Head of caudate nucleus (tissue), 42 donors: ENCODE measurements around the gene KDM4B.
A peak's percentile ranks its signal among the peaks of the same experiment; 100 is the strongest.
"Not testable (repeated sequence)": the region's sequence is repeated elsewhere in the genome, so short reads cannot be mapped to it uniquely, and the experiment has no call there.

Experiments
- DNase-seq, 42 donors: peaks; one replicate each; pipeline versions ENCODE4 v3.0.0 to v3.0.0-alpha.2; 2020 to 2021; ENCODE audit warnings: mixed read lengths in 7 of 42
- intact Hi-C: fragments of 100-400 bp; cut with DNase I; formaldehyde crosslinking; loops from one replicate; pipeline ENCODE4 v1.15.0; 2022

Gene KDM4B

DNA sequence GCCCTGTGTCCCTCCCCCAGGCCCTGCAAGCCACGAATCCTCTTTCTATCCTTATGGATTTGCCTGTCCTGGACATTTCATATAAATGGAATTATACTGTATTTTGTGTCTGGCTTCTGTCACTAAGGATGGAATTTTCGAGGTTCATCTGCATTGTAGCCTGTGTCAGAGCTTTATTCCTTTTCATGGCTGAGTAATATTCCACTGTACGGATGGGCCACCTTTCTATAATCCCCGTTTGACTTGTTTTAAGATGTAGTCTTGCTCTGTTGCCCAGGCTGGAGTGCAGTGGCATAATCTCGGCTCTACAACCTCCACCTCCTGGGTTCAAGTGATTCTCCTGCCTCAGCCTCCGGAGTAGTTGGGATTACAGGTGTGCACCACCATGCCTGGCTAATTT is 3.9 kb upstream of the KDM4B start:
- DNase-seq: no peak
- intact Hi-C loops: loop anchor here (5.0 kb wide), 1 partner anchor 67 kb away; no protein-coding TSS in a partner anchor

DNA sequence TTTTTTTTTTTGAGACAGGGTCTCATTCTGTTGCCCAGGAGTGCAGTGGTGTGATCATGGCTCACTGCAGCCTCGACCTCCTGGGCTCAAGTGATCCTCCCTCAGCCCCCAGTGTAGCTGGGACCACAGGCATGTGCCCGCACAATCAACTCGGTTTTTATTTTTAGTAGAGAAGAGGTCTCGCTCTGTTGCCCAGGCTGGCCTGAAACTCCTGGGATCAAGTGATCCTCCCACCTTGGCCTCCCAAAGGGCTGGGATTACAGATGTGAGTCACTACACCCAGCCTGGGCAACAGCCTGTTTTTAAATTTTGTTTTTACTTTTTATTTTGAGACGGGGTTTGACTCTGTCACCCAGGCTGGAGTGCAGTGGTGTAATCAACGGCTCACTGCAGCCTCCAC is 2.3 kb upstream of the KDM4B start:
- DNase-seq: no peak
- intact Hi-C loops: loop anchor here (5.0 kb wide), 1 partner anchor 66 kb away; no protein-coding TSS in a partner anchor

DNA sequence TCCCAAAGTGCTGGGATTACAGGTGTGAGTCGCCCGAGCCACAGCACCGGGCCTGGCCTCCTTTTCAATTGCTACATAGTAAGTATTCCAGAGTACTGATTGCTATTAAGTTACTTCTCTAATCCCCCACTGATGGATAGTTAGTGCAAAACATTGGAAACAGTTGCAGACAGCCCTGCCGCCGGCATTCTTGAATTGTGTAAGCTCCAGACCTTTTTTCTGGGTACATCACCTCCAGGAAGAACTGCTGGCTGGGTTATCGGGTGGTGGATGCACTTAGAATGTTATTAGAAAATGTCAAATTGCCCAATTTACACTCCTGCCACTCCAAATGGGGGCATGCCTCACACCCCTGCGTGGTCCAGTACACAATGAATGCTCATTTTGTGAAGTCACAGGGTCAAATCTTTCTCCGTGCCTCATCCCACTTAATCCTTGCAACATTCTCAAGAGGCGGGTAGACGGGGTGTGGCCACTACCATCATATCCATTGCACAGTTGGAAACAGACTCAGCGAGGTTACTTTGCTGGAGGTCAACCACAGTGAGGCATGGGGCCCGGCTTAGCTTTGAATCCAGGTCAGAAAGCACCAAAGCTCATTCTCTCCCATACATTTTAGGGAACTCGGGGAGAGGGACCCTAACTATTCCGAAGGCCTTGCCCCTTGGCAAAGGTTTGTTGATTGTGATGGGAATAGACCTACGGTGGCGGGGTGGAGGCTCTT is 1.0 kb upstream of the KDM4B start:
- peak in 1 of 42 donors; percentile 14 for DNase-seq
- intact Hi-C loops: loop anchor here (5.0 kb wide), 1 partner anchor 64 kb away; no protein-coding TSS in a partner anchor

DNA sequence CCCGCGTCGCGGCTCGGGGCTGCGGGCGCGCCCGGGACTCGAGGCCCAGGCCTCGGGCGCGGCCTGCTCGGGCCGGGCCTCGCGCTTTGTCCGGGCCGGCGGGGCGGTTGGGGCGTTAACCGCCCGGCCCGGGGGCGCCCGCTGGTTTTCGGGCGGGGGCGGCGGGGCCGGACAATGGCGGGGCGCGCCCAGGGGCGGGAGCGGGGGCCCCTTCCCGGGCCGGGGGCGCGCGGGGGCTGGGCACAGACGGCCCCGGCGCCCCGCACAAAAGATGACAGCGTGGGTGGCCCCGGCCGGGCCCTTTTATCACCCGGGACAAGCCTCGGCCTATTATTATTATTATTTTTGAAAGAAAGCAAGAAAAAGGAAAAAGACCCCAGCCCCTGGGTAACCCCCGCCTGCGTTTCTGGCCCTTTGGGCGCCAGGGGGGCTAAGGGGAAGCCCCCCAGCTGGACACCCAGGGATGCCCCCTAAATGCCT is 419 bp downstream of the KDM4B start:
- intact Hi-C loops: loop anchor here (5.0 kb wide), 1 partner anchor 63 kb away; no protein-coding TSS in a partner anchor
- DNase-seq: no peak

DNA sequence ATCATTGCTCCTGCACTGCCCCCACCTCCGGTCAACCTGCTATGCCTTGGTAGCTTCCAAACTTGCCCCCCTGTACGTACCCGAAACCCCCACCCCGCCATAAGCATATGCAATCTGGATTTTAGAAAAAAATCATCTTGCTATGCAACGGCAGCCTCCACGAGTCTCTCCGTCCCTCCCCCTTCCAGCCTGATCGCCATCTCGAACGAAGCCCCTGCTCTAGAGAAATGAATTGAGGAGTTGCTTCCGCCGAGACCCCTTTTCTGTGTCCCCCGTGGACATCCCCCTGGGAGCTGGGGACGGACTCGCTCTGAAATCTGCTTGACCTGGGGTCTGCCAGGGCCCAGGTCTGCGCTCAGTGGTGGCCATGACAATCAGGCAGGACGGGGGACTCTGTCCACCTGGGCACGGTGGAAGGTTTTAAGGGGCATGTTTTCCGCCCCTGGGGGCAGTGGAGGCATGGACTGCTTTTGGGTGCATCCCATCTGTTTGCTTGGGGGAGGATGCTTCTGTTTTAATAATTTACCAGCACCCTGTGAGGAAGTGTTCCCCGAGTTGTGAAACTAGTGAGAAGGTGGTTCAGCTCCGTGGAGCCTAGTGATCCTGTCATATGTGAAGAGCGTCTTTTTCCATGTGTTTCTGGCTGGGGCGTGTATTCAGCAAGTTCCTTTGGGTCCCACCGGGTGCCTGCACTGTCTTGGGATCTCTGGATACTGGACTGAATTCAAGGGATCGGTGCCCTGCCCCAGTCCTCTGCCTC is 1.0 kb downstream of the KDM4B start:
- DNase-seq: peak in 18 of 42 donors; percentile 20 to 65 (median 39)
- intact Hi-C loops: loop anchor here (5.0 kb wide), 1 partner anchor 62 kb away; no protein-coding TSS in a partner anchor

DNA sequence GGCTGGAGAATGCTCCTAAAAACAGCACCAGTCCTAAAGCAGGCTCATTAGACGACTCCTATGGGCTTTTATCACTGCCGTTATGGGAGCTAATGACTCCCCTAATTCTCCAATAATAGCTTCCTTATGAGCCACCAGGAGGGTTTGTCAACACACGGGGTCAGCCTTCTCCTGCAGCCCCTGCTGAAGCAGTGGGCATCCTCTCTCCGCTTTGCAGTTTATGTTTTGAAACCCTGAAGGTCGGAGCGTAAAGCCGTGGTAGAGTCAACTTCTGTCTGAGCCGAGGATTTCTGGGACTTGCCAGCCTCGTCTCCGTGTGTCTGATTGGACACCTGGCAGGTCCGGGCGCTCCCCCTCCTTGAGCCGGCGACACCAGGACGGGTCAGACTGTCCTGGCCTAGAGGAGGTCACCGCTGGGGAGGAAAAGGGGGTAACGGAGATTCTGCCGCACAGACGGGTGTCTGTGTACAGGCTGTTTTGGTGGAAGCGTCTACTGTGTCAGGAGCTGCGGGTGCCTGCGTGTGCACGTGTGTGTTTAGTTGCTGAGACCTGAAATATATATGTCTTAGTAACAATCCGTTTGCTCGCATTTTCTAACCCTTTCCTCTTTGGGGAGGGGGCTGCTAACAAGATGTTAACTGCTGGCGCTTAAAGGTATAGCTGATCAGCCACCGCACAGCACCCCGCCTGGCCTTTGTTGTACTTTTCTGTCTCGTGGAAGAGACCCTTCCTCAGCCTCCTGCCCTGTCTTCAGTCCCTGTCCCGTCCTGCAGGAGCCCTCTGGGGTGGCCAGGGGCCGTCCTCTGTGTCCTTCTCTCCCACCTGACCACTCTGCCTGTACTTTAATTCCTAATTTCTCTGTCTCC is 1.9 kb downstream of the KDM4B start:
- intact Hi-C loops: no loop called here
- no peak for DNase-seq

DNA sequence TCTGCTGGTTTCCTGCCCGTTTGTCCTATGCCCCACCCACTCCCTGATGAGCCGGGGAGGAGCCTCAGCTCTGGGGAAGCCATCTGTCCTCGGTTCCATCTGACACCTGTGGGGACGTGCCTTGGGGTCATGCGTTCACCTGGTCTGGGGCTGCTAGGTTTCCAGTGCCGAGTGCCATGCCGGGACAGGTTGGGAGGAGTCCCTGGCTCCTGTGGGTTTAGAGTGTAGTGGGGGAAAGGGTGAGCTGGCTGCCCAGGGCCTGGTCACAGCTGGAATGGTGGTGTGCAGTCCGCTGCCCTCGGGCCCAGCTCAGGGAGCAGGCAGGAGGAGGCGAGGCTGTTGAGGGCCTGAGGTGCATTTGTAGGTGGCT is 2.5 kb downstream of the KDM4B start:
- intact Hi-C loops: no loop called here
- DNase-seq: no peak

DNA sequence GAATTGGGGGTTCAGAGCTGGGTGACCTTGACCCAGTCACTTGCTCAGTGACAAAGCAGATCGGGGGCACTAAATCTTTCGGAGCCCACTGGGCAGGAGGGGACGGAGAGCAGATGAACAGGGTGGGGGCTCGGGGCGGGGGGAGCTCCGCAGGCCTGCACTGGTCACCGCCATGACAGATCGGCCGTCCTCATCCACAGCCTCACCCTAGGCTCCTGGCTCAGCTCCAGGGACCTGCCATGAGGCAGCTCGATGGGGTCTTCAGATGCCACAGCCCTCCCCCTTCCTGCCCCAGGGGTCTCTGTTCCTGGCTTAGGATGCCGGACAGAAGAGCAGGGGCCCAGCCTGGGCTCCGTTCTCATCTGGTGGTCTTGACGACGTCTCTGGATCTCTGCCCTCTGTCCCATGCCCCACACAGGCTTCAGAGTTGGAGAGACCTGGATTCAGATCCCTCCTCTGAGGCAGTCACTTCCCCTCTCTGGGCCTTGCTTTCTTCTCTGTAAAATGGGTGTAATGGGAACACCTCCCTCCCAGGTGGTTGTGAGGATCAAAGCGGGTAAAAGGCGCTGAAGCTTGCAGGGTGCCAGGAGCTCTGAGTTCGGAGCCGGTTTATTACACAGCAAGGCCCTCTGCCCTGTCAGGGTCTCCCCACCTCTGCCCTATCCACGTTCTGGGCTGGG is 3.0 kb downstream of the KDM4B start:
- DNase-seq: no peak
- intact Hi-C loops: no loop called here

DNA sequence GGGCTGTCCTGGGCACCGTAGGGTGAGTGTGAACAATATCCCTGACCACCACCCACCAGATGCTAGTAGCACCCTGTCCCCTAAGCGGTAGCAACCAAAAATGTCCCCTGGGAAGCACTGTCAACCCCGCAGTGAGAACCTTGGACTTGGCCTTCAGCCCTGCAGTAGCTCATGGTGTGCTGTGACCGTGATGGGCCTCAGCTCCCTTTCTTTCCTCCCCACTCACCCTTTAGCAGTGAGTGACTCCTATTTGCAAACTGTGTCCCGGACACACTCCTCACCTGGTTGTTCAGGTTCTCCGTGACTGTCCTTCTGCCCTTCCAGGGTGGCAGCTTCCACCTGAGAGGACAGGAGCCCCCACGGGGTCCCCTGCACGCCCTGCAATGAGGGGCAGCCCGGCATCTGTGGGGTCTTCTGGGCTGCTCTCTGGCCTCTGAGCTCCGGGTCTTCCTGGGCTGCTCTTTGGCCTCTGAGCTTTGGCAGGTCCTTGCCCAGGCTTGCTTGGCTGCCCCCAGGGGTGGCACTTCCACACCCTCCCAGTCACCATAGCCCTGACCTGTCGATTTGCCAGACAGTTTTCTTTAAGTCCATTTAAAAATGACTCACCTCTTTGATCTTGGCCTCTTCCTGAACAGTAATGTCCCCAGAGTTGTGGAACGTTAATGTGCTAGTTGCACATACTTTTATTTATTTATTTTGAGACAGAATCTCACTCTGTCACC is 3.8 kb downstream of the KDM4B start:
- intact Hi-C loops: no loop called here
- DNase-seq: no peak

DNA sequence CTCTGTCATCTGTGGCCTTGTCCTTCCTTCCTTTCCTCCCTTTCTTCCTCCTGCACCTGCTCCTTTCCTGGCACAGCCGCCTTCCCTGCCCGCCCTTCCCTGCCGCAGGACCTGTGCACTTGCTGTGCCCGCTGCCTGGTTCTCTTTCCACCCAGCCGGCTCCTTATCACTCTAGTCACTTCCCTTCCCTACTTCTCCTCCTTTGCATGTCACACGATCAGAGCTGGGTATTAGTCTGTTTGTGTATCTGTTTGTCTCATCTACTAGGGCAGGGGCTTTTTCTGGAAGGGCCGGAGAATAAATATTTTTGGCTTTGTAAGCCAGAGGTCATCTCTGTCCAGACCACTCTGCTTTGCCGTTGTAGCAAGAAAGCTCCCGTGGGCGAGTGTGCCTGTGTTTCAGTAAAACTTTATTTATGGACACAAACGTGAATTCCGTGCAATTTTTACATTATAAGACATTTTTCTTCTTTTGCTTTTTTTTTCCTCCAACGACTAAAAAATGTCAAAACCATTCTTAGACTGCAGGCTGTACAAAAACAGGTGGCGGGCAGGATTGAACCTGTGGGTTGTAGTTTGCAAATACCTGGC is 6.1 kb downstream of the KDM4B start:
- intact Hi-C loops: no loop called here
- no peak for DNase-seq

DNA sequence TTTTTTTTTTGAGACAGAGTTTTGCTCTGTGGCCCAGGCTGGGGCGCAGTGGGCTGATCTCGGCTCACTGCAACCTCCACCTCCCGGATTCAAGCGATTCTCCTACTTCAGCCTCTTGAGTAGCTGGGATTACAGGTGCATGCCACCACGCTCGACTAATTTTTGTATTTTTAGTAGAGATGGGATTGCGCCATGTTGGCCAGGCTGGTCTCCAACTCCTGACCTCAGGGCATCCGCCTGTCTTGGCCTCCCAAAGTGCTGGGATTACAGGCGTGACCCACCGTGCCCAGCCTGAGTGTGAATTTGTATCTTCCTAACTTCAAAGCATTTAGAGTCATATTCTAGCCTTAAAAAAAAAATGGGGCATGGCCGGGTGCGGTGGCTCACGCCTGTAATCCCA is 6.7 kb downstream of the KDM4B start:
- intact Hi-C loops, DNase-seq: not testable (repeated sequence)

DNA sequence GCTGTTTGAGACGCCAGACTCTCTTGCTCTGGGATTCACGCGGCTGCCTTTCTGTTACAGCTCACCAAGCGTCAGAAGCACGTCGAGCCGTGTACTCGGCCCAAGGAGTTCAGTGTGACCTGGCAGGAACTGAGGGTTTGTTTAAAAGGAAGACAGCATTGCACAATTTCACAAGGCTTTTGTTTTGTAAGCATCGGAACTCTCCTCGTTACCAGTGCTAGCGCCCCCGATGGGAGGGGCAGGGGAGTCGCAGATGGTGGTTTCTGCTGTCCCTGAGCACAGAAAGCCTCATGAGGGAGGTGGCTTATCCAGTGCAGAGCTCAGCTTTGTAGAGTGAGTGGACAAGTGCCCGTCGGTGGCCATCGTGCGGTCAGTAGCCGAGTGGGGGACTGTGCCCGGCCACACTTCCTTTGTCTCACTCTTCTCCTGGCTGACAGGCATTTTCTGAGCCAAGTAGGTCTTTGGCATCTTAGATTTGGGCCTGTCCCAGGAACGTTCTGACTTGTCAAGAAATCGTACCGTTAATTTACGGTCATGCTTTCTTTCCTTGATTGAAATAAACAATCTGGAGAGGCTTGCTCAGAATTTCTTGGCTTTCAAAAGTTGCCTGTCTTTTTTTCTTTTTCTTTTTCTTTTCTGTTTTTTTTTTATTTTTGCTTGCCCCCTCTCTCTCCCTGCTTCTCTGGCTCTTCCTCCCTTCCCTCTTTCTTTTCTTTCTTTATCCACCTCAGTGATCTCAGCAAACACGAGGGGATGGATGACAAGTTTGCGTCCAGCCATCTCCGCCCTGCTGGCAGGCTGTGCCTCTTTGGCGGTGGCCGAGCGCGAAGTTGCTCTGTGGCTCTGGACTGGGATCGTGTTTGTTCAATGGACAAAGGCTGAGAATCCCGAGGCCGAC is 7.7 kb downstream of the KDM4B start:
- peak in 39 of 42 donors; percentile 24 to 86 (median 54) for DNase-seq
- intact Hi-C loops: no loop called here

DNA sequence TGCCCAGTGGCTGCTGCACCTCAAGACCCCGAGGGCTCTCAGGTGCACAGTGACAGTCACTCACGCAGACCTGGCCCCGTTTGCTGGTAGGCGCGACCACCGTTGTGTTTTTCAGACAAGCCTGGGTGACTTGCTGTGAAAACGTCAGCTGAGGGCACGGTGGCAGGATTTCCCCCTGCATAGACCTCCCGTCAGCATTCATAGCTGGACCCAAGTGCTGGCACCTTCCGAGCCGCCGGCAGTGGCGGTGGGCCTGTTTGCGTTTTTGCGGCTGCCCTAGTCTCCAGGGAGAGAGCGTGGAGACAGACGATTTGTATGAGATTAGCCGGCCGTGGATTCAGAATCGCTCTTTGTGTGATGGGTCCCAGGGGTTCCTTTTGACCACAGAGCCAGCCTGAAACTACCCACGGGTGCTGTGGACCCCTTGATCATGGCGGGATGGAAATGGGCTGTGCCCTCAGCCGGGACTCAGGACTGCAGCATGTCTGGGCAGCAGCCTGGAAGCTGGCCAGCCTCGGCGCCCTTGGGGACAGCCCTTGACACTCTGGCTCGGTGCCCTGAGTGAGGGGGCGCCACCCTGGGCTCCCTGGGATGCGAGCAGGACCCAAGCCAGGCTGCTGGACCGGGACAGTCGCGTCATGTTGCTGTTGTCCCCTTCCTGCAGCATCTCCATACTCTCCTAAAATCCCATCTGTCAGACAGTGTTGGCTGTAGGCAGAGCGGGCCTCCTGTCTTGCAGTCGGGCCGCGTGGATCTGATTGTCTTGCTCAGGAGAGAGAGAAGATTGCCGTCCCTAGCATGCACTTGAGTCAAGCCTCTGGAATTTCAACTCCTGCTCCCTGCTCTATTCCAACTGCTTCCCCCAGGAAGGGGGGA is 8.6 kb downstream of the KDM4B start:
- intact Hi-C loops: no loop called here
- peak in 3 of 42 donors; percentile 18 to 55 (median 34) for DNase-seq

DNA sequence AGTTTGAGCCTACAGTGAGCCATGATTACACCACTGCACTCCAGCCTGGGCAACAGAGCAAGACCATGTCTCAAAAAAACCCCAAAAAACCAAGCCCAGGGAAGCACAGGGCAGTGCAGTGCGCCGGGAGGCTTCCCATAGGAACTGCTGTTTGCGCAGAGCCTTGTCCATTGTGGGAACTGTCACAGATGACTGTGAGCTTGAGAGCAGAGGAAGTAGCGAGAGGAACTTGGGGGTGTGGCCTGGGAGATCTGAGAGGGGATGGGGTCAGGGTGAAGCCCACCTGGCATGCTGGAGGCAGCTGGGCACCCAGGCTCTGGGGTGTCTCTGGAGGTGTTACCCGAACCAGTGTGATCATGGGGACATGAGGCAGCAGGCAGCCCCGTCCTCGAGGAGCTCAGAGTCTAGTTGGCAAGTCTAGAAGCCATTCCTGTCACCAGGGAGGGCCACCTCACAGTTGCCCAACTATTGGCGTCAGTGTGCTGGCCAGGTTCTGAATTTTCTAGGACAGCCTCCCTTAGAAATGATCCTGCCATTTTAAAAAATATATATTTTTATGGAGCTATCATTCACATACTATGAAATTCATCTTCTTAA is 10.4 kb downstream of the KDM4B start:
- intact Hi-C loops: no loop called here
- no peak for DNase-seq

DNA sequence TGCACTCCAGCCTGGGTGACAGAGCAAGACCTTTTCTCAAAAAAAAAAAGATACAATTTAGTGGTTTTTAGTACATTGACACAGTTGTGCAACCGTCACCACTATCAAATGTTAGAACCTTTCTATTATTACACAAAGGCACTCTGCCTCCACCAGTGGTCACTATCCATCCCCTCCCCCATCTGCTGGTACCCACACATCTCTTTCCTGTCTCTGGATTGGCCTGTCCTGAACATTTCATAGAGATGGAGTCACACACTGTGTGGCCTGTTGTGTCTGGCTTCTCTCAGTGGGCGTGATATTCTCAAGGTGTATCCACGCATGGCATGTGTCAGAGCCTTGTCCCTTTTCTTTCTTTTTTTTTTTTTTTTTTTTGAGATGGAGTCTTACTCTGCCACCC is 11.2 kb downstream of the KDM4B start:
- intact Hi-C loops: no loop called here

More for the DNA sequence above, 11.2 kb downstream of the KDM4B start:
- no peak for DNase-seq
